ENCODE results near the gene BLID. TPM values are rescaled to one million over a fixed set of nuclear protein-coding genes. Genes with fewer than 3 reads are reported as not detected.

Gene BLID
- total RNA-seq, 1 donor from 2014 or later: not detected

DNA sequence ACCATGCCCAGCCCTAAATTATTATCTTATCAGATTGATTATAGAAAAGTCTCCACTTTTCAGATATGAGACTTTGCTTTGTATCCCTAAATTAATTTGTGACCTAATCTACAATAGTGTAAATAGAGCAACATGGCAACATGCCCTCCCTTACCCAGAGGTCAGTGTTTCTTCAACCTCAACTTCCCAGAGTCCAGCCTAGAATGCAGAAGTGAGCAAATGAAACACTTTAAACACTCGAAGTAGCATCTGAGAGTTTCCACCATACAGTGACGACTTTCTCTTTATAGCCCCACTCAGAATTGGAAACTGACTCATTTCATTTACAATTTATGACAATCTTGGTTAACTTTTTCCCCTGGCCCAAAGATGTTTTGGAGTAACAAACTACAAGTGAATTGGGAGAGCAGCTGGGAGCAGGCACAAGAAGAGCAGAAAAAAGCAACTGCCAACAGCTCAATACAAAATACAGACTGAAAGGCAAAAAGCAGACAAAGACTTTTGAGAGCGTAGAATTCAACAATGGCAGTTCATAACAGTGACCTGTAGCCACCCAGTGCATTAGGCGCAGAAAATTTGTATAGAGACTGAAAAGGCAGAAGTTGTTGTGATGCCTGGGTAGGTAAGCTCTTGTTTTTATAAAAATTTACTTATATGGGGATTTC, 10.1 kb upstream of the BLID start:
- no peak overlapping the region for H3K27ac Mint-ChIP-seq
- H3K4me1 Mint-ChIP-seq: no peaks in the 10 kb centered on the region
- intact Hi-C loops (cut with micrococcal nuclease): no loop called here
- H3K27me3 Mint-ChIP-seq: no peaks in the 10 kb centered on the region
- no peaks in the 10 kb centered on the region for H3K36me3 Mint-ChIP-seq (ENCODE audit: low read depth)
- no peak for DNase-seq
- no peaks in the 10 kb centered on the region for H3K9me3 Mint-ChIP-seq
- no peak overlapping the region for H3K4me3 Mint-ChIP-seq

DNA sequence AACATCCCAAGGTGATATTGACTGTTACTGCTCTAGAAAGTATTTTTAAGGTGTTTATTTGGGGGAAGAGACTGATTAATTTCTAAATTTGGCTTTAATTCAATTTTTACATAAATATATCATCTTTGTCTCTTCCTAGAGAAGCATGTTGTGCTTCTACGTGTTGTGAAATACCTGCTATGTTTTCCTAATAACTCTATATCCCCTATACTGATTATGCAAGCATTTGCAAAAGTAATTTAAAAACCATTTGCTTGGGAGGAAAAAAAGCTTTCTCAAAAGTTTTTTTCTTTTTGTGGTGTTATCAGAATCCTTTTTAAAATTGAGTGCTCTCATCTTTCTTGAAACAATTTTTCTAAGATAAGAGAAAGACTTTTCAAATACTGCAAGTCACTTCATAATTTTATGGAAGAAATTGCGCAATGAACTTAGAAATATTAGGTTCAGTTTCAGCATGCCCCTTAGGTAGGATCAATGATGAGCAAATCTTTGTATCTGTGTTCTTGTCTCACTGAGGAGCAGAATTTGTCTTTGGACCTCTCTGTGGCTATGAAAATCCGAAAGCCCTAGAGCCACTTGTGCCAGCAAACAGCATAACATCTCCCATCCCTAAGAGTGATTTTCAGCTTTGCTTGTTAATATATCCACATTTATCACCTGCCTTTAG, 7.4 kb upstream of the BLID start:
- no peaks in the 10 kb centered on the region for H3K9me3 Mint-ChIP-seq
- H3K27ac Mint-ChIP-seq: no peak overlapping the region
- no peaks in the 10 kb centered on the region for H3K4me1 Mint-ChIP-seq
- DNase-seq: no peak
- no peaks in the 10 kb centered on the region for H3K36me3 Mint-ChIP-seq (ENCODE audit: low read depth)
- intact Hi-C loops (cut with micrococcal nuclease): no loop called here
- H3K4me3 Mint-ChIP-seq: no peak overlapping the region
- H3K27me3 Mint-ChIP-seq: no peaks in the 10 kb centered on the region

DNA sequence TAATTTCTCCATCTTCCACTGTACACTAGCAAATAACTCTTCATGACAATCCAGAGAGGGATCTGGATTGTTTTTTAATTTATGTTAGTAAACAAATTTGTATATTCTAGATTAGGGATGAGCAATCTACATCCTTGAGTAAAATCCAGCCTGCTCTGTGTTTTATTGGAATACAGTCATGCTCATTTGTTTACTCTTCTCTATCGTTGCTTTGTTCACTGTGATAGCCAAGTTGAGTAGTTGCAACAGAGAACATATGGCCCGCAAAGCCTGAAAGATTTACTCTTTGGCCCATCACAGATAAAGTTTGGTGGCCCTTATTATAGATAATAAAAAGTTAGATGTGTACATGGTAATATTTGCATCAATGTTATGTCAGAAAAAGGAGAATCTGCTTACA, 6.2 kb upstream of the BLID start:
- Mint-ChIP-seq H3K4me1 (no peaks in the 10 kb centered on the region), H3K27ac (no peak overlapping the region), H3K27me3 (no peaks in the 10 kb centered on the region), H3K4me3 (no peak overlapping the region), H3K36me3 (ENCODE audit: low read depth) (no peaks in the 10 kb centered on the region), H3K9me3 (no peaks in the 10 kb centered on the region)
- no peak for DNase-seq
- intact Hi-C loops (cut with micrococcal nuclease): no loop called here

DNA sequence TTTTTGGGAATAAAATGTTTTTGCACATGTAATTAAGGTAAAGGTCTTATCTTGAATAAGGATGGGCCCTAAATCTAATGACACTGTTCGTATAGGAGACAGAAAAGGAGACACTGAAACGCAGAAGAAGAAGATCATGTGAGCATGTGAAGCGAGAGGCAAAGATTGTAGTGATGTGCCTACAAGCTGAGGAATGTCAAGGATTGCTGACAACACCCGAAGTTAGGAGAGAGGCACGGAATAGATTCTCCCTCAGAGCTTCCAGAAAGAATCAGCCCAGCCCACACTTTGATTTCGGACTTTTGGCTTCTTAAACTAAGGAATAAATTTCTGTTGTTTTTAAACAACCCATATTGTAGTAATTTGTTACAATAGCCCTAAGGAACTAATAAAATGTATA, 4.1 kb upstream of the BLID start:
- Mint-ChIP-seq H3K9me3 (no peaks in the 10 kb centered on the region), H3K4me3 (no peak overlapping the region), H3K27ac (no peak overlapping the region), H3K4me1 (no peaks in the 10 kb centered on the region), H3K36me3 (ENCODE audit: low read depth) (no peaks in the 10 kb centered on the region), H3K27me3 (no peaks in the 10 kb centered on the region)
- intact Hi-C loops (cut with micrococcal nuclease): no loop called here
- DNase-seq: no peak

DNA sequence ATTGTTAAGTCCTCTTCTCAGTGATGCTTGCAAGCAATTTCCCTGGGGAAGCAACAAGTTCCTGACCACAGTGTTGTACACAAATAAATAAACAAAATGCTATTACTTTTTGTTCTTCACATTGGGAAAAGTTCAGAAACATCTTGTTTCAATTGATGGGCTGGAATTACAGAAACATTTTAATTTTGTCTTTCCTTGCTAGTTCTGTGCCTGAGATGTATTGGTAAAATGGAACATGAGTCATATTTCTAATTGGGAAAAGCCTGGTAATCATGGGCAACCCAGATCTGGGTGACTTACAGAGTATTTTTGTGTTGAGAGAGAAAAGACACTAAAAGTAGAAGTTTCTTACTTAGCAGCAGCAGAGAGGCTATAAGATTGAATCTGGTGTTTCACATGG, 576 bp upstream of the BLID start:
- H3K4me1 Mint-ChIP-seq: no peaks in the 10 kb centered on the region
- no peak for DNase-seq
- no peaks in the 10 kb centered on the region for H3K27me3 Mint-ChIP-seq
- H3K27ac Mint-ChIP-seq: no peak overlapping the region
- H3K9me3 Mint-ChIP-seq: no peaks in the 10 kb centered on the region
- H3K4me3 Mint-ChIP-seq: no peak overlapping the region
- intact Hi-C loops (cut with micrococcal nuclease): no loop called here
- H3K36me3 Mint-ChIP-seq (ENCODE audit: low read depth): no peaks in the 10 kb centered on the region

DNA sequence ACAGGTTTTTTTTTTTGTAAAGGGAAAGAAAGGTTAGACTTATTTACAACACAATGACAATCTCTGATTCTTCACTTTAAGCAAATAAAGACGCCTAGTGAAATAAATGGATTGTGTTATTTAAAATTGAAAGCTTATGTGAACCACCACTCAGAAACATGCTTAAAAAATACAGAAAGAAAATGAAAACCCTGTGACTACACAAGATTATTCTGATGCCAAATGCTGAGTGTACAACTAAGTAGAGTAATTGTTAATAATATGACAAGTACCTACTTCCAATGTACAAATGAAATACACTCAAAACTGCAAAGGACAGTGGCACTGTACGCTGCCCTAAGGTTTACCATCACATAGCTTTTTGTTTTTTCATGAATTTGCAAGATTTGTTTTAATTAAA, 1.0 kb downstream of the BLID start:
- Mint-ChIP-seq H3K27me3 (no peaks in the 10 kb centered on the region), H3K4me1 (no peaks in the 10 kb centered on the region), H3K4me3 (no peak overlapping the region), H3K36me3 (ENCODE audit: low read depth) (no peaks in the 10 kb centered on the region), H3K9me3 (no peaks in the 10 kb centered on the region), H3K27ac (no peak overlapping the region)
- no peak for DNase-seq
- intact Hi-C loops (cut with micrococcal nuclease): no loop called here

DNA sequence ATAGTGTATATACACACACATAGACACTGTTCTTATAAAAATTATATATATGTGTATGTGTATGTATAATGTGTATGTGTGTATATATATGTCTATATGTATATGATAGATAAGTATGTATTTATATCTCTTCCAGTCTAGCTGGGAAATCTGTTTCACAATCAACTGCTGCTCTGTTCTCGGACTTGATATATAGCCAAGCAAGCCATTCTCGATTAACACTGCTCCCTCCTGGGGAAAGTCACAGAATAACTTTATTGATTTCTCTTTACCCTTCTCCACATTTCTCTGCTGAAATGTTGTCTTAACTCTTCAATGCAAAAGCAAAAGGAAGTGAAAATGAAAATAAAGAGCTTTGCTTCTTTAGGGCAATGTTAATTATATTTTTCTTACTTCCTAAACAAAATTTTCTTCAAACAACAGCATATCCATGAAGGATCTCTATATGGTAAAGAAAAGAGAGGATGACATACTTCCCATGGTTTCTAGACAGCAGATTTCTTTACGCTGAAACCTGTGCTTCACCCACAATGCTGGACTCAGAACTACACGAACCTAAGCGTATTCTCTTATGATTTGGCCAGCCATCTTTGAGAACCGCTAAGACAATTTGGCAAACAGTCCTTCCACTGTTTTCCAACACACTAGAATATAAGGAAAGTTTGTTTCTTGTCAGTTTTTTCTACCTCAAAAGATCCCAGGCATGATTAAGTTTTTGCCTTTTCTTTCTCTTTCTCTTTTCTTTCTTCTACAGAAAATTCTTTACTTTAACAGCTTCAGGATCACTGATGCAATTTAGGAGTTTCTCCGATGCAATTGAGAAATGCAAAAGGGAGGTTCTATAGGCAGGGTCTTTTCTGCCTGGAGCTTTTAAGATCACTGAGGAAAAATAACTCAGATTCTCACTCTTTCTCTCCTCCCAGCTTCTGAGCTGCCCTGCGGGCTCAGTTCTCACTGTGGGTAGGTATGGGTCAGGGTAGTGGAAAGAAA, 1.9 kb downstream of the BLID start:
- Mint-ChIP-seq H3K36me3 (ENCODE audit: low read depth) (no peaks in the 10 kb centered on the region), H3K9me3 (no peaks in the 10 kb centered on the region), H3K4me3 (no peak overlapping the region), H3K27ac (no peak overlapping the region), H3K27me3 (no peaks in the 10 kb centered on the region), H3K4me1 (no peaks in the 10 kb centered on the region)
- DNase-seq: no peak
- intact Hi-C loops (cut with micrococcal nuclease): no loop called here

DNA sequence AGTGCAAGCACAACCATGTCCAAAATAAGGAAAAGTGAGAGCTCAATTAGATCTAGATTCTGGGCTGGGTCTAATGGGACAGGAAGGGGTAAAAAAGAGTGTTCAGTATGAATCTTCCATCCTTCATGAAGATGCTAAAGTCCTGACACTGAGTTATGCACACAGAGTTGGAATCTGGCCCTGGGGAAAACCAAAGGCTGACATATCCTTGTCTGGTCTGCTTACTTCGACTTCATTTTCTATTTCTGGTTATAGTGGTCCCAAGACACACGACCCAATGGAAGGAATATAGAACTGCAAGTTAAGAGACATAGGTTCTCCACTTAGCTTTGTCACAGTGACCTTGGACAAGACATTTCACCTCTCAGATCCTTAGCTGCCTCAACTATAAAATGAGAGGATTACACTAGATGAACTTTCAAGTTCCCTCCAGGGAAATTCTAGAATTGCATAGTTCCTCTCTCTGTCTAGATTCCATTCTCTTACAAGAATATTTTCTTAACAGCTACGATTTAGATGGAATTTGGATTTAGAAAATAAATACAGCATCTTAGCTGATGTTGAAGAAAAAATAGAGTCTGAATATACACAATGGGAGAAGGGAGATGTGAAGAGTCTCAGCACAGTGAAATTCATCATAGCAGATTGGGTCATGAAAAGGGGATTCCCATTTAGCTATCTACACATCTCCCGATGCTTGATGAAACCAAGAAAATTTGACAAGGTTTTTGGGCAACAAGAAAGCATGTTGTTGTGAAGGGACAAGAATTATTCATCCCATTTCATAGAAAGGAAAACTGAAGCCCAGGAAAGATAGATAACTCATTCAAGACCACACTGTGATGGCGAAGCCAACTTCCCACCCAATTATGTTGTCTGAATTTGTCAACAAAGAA, 3.3 kb downstream of the BLID start:
- no peaks in the 10 kb centered on the region for H3K27me3 Mint-ChIP-seq
- no peak overlapping the region for H3K4me3 Mint-ChIP-seq
- intact Hi-C loops (cut with micrococcal nuclease): no loop called here
- DNase-seq: no peak
- no peaks in the 10 kb centered on the region for H3K36me3 Mint-ChIP-seq (ENCODE audit: low read depth)
- no peak overlapping the region for H3K27ac Mint-ChIP-seq
- H3K9me3 Mint-ChIP-seq: no peaks in the 10 kb centered on the region
- H3K4me1 Mint-ChIP-seq: no peaks in the 10 kb centered on the region

DNA sequence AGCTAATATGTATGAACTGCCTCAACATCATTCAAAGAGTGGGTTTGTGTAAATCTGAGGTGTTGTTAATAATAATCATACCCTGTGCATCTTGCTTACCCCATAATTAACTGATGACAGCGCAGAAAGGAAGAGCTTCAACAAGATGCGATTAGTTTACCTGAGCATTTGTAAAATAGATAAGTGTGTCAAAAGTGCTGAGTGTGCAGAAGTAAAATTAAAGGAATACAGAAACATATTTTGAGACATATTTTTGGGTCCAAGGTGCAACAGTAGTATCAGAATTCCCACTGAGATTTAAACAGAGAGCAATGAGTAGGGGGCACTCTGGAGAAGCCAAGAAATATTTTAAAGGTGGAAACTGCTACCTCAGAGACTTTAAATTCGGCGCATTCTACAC, 6.1 kb downstream of the BLID start:
- H3K4me1 Mint-ChIP-seq: no peaks in the 10 kb centered on the region
- H3K9me3 Mint-ChIP-seq: no peaks in the 10 kb centered on the region
- intact Hi-C loops (cut with micrococcal nuclease): no loop called here
- no peak for DNase-seq
- H3K4me3 Mint-ChIP-seq: no peak overlapping the region
- no peaks in the 10 kb centered on the region for H3K36me3 Mint-ChIP-seq (ENCODE audit: low read depth)
- no peak overlapping the region for H3K27ac Mint-ChIP-seq
- H3K27me3 Mint-ChIP-seq: no peaks in the 10 kb centered on the region

DNA sequence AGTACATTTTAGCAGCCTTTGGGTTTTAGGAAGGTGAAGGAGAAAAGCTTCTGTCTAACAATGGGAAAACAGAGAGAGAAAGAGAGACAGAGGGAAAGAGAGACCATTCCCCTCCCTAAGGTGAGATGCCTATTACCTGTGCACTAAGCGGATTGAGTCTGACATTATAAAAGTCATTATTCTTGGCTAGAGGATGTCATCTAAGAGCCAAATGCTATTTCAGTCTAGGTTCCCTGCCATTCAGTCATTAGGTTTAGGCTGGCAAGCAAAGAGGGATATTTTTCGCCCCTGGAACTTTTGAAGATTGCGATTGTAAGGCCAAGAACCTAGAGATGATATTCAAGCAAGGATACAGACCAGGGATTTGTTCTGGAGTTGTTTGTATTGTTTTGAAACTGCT, 7.2 kb downstream of the BLID start:
- no peaks in the 10 kb centered on the region for H3K9me3 Mint-ChIP-seq
- H3K36me3 Mint-ChIP-seq (ENCODE audit: low read depth): no peaks in the 10 kb centered on the region
- H3K27me3 Mint-ChIP-seq: peaks cover 2% of the 10 kb centered on the region
- H3K27ac Mint-ChIP-seq: no peak overlapping the region
- no peaks in the 10 kb centered on the region for H3K4me1 Mint-ChIP-seq
- no peak overlapping the region for H3K4me3 Mint-ChIP-seq
- no peak for DNase-seq
- intact Hi-C loops (cut with micrococcal nuclease): no loop called here

DNA sequence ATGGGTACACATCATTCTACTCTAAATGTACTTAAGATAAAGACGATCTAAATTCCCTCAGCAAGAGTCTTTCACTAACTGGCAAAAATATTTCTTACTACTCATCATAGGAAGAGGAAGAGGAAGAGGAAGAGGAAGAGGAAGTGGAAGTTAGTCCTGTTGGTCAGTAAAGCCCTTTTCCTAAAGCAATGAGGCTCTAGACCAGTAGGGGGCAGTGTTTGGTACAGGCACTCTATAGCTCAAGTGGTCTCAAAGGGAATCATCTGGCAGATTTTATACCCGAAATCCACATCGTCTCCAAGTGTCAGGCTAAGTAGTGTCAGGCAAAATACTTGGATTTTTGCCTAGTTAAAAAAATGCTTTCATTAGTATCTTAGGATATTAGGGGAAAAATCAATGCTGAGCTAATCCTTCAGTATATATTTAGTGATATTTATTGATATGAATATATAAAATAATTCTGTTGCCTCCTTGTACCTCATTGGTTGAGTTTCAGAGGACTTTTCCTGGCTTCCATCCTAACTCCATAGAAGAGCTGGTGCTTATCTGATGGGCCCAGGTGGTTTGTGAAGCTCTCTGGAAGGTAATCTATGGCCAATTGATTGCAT, 7.7 kb downstream of the BLID start:
- H3K27ac Mint-ChIP-seq: no peak overlapping the region
- H3K4me1 Mint-ChIP-seq: no peaks in the 10 kb centered on the region
- H3K9me3 Mint-ChIP-seq: no peaks in the 10 kb centered on the region
- no peaks in the 10 kb centered on the region for H3K36me3 Mint-ChIP-seq (ENCODE audit: low read depth)
- peak; percentile 61 for DNase-seq
- intact Hi-C loops (cut with micrococcal nuclease): no loop called here
- no peak overlapping the region for H3K4me3 Mint-ChIP-seq
- peaks cover 2% of the 10 kb centered on the region for H3K27me3 Mint-ChIP-seq

DNA sequence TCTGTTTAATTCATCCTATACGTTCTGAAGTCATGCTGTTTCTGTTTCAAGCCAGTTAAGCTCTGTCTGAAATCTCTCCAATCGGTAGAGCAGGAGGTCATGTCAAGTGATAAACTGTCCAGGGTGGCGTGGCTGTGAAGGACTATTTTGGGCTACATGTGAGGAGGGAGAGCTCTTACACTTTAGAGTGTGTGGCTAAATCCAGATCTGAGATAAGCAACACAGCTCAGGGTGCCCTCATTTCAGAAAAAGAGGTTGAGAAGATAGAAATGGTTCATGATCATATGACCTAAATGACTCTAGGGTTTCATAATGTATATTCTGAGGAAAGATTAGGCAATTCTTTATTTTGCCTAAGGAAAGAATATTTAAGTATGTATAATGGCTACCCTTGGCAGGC, 8.4 kb downstream of the BLID start:
- Mint-ChIP-seq H3K4me3 (no peak overlapping the region), H3K27ac (no peak overlapping the region), H3K36me3 (ENCODE audit: low read depth) (no peaks in the 10 kb centered on the region), H3K4me1 (no peaks in the 10 kb centered on the region), H3K27me3 (peaks cover 2% of the 10 kb centered on the region), H3K9me3 (no peaks in the 10 kb centered on the region)
- intact Hi-C loops (cut with micrococcal nuclease): no loop called here
- DNase-seq: no peak

DNA sequence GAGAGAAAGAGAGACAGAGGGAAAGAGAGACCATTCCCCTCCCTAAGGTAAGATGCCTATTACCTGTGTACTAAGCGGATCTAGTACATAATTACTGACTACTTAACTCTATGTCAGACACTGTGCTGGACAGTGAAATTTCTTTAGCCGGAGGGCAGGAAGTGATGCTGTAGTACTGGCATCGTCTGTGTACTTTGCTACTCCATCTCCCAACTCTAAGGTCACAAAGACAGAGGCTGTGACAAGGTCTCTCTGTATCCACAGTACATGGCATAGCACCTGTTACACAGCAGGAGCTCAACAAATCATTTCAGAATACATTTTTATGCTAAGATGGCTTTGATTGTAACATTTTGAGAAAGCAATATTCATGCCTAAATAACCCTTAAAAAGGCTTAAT, 9.0 kb downstream of the BLID start:
- Mint-ChIP-seq H3K4me1 (no peaks in the 10 kb centered on the region), H3K27ac (no peak overlapping the region), H3K27me3 (peaks cover 2% of the 10 kb centered on the region), H3K9me3 (no peaks in the 10 kb centered on the region), H3K36me3 (ENCODE audit: low read depth) (no peaks in the 10 kb centered on the region), H3K4me3 (no peak overlapping the region)
- intact Hi-C loops (cut with micrococcal nuclease): no loop called here
- no peak for DNase-seq

Measured in activated CD4-positive, alpha-beta T cell treated with anti-CD3 and anti-CD28 coated beads, Interleukin-2, amount 10 ng/mL, durations not matched to agents 24 days and 14 days (primary cell).